ENCODE measurements around the gene LRRC25.

- TF ChIP-seq, protein P1, sequence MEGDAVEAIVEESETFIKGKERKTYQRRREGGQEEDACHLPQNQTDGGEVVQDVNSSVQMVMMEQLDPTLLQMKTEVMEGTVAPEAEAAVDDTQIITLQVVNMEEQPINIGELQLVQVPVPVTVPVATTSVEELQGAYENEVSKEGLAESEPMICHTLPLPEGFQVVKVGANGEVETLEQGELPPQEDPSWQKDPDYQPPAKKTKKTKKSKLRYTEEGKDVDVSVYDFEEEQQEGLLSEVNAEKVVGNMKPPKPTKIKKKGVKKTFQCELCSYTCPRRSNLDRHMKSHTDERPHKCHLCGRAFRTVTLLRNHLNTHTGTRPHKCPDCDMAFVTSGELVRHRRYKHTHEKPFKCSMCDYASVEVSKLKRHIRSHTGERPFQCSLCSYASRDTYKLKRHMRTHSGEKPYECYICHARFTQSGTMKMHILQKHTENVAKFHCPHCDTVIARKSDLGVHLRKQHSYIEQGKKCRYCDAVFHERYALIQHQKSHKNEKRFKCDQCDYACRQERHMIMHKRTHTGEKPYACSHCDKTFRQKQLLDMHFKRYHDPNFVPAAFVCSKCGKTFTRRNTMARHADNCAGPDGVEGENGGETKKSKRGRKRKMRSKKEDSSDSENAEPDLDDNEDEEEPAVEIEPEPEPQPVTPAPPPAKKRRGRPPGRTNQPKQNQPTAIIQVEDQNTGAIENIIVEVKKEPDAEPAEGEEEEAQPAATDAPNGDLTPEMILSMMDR (optimal IDR thresholded peaks at IDR 0.05 in 1 of 3, IDR thresholded peaks at IDR 0.05 in 1 of 3, conservative IDR thresholded peaks at IDR 0.05 in 1 of 3; ENCODE audit: extremely low read depth in 1 of 3, insufficient read depth in 2 of 3, low read length in 3 of 3) = no peak
- no peak for TF ChIP-seq EZH2 (IDR thresholded peaks at IDR 0.05; ENCODE audit: low read length)
Measured at GRCh38 chr19:18364826-18365528, 32.4 kb downstream of the LRRC25 start.

Data from keratinocyte (primary cell).